ENCODE data around the gene NAA10.

The NAA10 gene

DNA sequence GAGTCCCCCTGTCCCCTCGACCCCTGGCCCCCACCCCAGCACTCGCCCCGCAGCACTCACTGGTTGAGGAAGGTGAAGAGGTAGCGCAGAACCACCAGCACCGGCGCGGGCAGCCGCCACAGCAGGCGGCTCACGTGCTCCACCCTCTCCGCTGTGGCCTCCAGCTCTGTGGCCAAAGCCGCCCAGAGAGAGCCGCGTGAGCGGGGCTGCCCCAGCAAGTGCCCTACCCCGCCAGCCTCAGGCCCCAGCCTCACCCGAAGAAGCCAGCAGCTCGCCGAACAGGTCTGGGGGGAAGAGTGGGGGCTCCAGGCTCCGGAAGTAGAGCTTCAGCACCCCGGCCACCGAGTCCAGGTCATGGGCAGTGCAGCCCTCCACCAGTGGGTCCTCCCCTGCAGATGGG lies 24.4 kb downstream of the NAA10 start:
- Histone ChIP-seq H3K27me3 (replicated peaks; ENCODE audit: control insufficient read depth, insufficient read depth, low read length) (no peaks in the 10 kb centered on the region), H3K36me3 (ENCODE audit: control insufficient read depth, insufficient read depth, low read length) (peaks cover 3% of the 10 kb centered on the region), H3K4me3 (replicated peaks; ENCODE audit: low read depth, low read length) (no peak overlapping the region)
- TF ChIP-seq CTCF (IDR thresholded peaks at IDR 0.05; ENCODE audit: insufficient read depth, low read length, poor library complexity, severe bottlenecking): no peak
- no peak for DNase-seq (ENCODE audit: extremely low read depth, insufficient read length)

- TF ChIP-seq CTCF (IDR thresholded peaks at IDR 0.05; ENCODE audit: insufficient read depth, low read length, poor library complexity, severe bottlenecking): no peak
- no peaks in the 10 kb centered on the region for H3K27me3 ChIP-seq (replicated peaks; ENCODE audit: control insufficient read depth, insufficient read depth, low read length)
- no peak for DNase-seq (ENCODE audit: extremely low read depth, insufficient read length)
- H3K4me3 ChIP-seq (replicated peaks; ENCODE audit: low read depth, low read length): no peak overlapping the region
- H3K36me3 ChIP-seq (ENCODE audit: control insufficient read depth, insufficient read depth, low read length): peaks cover 3% of the 10 kb centered on the region
These were observed 24.9 kb downstream of the NAA10 start for GRCh38 chrX:153909980-153910360.

GRCh38 chrX:153909024-153909979 lies 25.5 kb downstream of the NAA10 start:
- no peaks in the 10 kb centered on the region for H3K27me3 ChIP-seq (replicated peaks; ENCODE audit: control insufficient read depth, insufficient read depth, low read length)
- DNase-seq (ENCODE audit: extremely low read depth, insufficient read length): no peak
- H3K4me3 ChIP-seq (replicated peaks; ENCODE audit: low read depth, low read length): no peak overlapping the region
- peaks cover 2% of the 10 kb centered on the region for H3K36me3 ChIP-seq (ENCODE audit: control insufficient read depth, insufficient read depth, low read length)
- TF ChIP-seq CTCF (IDR thresholded peaks at IDR 0.05; ENCODE audit: insufficient read depth, low read length, poor library complexity, severe bottlenecking): no peak

DNA sequence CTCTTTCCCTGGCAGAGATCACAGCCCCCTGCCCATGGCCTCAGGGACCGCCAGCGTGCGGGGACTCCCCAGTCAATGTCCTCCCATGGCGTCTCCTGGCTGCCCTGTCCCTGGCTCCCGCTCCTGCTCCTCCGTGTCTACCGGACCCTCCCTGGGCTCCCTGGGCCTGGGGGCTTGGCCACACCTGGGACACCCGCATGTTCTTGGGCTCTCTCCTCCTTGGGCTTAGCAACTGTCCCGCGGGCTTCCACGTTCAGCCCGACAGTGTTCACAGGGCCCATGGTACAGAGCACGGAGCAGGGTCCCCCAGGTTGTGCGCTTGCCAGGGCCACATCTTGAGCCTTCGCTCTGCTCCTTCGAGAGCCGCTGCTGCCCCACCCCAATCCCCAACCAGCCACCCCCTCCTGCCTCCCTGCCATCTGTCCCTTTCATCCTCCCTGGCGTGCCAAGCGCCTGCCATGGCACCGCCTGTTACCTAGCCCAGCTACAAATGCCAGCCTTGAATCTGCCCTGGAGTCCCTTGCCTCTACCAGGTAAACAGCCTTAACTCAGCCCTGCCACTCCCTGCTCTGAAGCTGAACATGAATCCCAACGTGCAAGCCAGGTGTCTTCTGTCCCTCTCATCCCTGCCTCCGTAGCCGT lies 26.5 kb downstream of the NAA10 start:
- Histone ChIP-seq H3K36me3 (ENCODE audit: control insufficient read depth, insufficient read depth, low read length) (peaks cover 2% of the 10 kb centered on the region), H3K4me3 (replicated peaks; ENCODE audit: low read depth, low read length) (no peak overlapping the region), H3K27me3 (replicated peaks; ENCODE audit: control insufficient read depth, insufficient read depth, low read length) (no peaks in the 10 kb centered on the region)
- no peak for DNase-seq (ENCODE audit: extremely low read depth, insufficient read length)
- no peak for TF ChIP-seq CTCF (IDR thresholded peaks at IDR 0.05; ENCODE audit: insufficient read depth, low read length, poor library complexity, severe bottlenecking)

GRCh38 chrX:153907456-153907855 lies 27.4 kb downstream of the NAA10 start:
- no peak for DNase-seq (ENCODE audit: extremely low read depth, insufficient read length)
- Histone ChIP-seq H3K4me3 (replicated peaks; ENCODE audit: low read depth, low read length) (no peak overlapping the region), H3K27me3 (replicated peaks; ENCODE audit: control insufficient read depth, insufficient read depth, low read length) (no peaks in the 10 kb centered on the region), H3K36me3 (ENCODE audit: control insufficient read depth, insufficient read depth, low read length) (peaks cover 2% of the 10 kb centered on the region)
- TF ChIP-seq CTCF (IDR thresholded peaks at IDR 0.05; ENCODE audit: insufficient read depth, low read length, poor library complexity, severe bottlenecking): no peak

All from GM06990 (cell line).